NCI-H187 (cell line): ENCODE results near the gene TOPBP1.
"Not testable (repeated sequence)": the region's sequence is repeated elsewhere in the genome, so short reads cannot be mapped to it uniquely, and the experiment has no call there.

Experiments used
- DNase-seq, 2 experiments: peaks; one replicate each; lab custom pipeline; 2025; lab: John Stamatoyannopoulos, UW

Gene TOPBP1

GRCh38 chr3:133661454-133662277, at the start of gene TOPBP1:
Gene TOPBP1 (minus strand): TSS chr3:133661941. CDS start chr3:133661127, 814 bp downstream.
- DNase-seq = peak; percentile 41 to 42

DNA sequence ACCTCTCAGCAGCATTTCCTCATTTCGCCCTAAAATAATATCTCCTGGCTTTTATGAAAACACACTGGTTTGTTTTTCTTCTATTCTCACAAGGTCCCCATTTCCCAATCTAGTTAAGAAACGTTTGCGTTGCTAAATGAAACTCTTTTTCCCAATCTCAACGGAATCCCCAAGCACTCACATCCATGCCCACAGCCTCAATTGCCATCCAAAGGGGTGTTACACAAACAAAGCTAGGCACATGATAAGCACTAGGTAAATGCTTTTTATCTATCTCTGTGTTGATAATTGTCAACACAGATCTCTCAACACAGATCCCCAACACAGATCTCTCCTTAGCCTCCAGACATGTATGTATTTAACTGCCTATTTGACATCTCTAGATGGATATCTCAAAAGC, 49.3 kb upstream of the TOPBP1 start:
- DNase-seq = no peak

GRCh38 chr3:133709139-133709750, 47.5 kb upstream of the TOPBP1 start:
- no peak for DNase-seq

- DNase-seq = no peak
Measured at GRCh38 chr3:133706033-133706432, 44.3 kb upstream of the TOPBP1 start.

GRCh38 chr3:133703915-133704314, 42.2 kb upstream of the TOPBP1 start:
- DNase-seq = no peak

- no peak for DNase-seq
Measured at GRCh38 chr3:133701435-133702358, 40.0 kb upstream of the TOPBP1 start.

GRCh38 chr3:133700351-133700750, 38.6 kb upstream of the TOPBP1 start:
- DNase-seq = no peak

GRCh38 chr3:133699903-133700302, 38.2 kb upstream of the TOPBP1 start:
- no peak for DNase-seq

DNA sequence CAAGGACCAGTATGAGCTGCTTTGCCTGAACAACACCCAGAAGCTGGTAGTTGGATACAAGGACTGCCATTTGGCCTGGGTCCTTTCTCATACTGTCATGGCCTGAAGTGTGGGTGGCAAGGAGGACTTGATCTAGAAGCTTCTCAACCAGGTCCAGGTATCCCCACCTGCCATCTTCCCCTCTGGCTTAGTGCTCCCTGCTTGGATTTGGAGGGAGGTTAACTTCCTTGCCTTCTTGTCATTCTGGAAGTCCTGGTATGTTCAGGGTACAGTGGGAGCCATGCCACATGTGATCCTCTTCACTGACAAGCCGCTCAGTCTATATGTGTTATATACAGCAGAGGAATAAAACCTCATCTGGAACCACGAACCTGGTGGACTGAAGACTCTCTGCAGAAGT, 37.7 kb upstream of the TOPBP1 start:
- DNase-seq = no peak

DNA sequence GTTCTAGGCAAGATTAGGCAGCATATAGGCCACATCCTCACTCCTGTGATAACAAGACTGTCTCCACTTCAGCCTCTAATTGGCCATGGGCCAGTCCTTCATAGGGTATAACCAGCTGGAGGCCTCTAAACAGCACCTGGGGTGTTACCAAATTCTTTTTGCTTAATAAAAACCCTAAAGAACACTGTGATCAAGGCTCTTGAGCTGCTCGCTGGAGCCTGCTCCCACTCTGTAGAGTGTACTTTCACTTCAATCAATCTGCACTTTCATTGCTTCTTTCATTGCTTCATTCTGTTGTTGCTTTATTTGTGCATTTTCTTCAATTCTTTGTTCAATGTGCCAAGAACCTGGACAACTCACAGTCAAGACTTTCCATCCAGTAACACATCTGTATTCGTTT, 36.2 kb upstream of the TOPBP1 start:
- no peak for DNase-seq

DNA sequence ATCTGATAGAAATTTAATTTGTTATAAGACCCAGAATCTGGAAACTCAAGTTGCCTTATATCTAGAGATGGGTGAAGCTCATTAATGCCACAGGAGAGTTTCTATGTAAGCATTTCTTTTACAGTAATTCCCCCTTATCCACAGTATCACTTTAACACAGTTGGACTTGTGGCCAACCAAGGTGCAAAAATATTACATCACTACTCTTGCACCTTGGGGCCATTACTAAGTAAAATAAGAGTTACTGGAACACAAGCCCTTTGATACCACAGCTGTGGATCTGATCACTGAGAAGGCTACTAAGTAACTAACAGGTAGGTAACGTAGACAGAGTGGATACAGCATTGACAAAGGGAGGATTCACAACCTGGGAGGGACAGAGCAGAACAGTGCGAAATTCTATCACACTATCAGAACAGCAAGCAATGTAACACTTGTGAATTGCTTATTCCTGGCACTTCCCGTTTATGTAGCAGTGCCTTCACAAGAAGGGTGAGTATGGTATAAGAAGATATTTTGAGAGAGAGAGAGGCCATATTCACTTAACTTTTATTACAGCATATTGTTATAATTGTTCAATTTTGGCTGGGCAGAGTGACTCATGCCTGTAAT, 33.9 kb upstream of the TOPBP1 start:
- no peak for DNase-seq

DNA sequence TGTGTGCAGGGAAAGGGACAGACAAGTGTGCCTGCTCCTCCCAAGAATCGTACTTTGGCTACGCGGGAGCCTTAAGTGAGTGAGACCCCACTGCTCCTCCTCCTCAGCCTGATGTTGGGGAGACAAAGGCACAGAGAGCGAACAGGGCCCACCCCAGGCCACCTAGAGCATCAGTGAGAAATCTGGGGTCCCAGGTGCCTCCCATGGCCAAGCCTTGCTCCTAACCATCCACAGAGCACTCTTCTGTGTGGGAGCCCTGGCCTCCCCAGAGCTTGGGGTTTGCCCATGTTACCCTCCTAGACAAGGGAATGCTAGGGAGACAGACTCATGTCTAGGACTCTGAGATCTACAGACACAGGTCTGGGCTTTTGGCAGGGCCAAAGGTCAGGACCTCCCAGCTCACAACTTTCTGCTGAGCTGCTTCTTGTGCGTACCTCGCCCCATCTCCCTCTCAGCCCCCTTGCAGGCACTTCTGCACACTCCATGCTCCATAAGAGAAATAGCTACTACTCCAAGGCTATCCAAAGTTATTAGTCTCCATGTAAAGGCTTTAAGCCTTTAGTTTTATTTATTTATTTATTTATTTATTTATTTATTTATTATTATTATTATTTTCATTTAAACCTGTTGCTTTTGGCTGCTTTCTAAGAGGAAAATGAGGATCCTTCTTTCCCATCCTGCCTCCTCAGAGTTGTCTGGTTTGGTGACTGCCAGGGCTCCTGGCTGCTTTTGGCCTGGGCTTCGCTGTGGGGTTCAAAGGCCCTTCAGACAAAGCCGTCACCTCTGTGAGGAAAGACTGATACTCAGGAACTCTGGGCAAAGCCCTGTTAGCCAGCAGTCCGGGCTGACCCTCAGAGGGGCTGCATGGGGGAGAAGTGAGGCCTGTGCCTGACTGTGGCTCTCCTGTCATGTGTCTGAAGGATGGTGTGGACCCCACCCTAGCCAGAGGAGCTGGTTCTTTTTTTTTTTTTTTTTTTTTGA, 32.8 kb upstream of the TOPBP1 start:
- no peak for DNase-seq

DNA sequence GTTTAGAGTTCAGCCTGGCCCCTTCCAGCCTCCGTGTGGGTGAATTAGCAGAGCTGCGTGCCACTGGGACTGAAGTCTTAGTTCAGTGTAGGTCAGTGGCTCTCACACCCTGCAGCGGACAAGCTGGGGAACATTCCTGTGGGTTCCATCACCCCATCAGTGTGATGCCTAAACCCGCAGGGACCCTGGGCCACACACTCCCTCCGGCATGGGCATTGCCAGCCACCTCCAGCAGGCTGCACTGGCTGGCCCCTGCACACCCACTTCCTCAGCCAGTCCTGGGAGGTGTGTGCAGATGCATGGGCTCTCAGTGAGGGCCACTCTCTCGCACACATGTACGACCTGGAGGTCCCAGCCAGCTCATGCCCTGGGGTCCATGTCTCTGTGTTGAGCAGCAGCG, 32.1 kb upstream of the TOPBP1 start:
- DNase-seq = no peak

GRCh38 chr3:133692759-133693158, 31.0 kb upstream of the TOPBP1 start:
- no peak for DNase-seq

DNA sequence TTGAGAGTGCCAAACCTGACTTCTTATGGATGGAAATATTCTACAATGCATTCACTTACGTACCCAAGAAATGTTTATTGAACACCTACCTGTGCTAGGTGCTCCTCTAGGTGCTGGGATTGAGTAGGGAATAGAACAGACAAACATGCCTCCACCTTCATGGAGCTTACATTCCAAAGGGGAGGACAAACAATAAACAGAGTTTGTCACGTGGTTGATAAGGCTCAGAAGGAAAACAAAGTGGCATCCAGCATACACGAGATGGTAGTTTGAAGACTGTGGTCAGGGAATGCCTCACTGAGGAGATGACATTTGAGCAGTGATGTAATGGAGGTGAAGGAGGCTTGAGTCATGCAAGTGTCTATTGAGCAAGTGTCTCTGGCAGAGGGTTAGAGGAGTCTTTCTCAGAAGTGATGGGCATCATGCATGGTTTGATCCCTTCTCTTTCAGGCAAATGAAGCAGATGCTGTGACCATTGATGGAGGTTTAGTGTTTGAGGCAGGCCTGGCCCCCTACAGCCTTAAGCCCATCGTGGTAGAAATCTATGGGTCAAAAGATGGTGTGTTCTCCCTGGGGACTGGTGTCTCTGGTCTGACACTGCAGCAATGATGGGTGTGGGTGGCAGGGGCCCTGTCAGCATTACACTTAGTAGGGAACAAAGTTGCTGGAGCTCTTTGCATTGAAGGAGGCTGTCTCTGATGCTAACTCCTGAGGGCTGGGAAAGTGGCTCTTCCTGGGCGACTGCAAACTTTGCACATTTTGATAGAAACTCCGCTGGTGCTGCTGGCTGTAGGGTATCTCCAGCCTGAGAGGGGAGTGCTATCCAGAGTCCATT, 29.7 kb upstream of the TOPBP1 start:
- DNase-seq = no peak

DNA sequence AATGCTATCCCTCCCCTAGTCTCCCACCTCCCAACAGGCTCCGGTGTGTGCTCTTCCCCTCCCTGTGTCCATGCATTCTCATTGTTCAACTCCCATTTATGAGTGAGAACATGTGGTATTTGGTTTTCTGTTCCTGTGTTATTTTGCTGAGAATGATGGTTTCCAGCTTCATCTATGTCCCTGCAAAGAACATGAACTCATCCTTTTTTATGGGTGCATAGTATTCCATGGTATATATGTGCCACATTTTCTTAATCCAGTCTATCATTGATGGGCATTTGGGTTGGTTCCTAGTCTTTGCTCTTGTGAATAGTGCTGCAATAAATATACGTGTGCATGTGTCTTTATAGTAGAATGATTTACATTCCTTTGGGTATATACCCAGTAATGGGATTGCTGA, 16.3 kb upstream of the TOPBP1 start:
- not testable (repeated sequence) for DNase-seq

DNA sequence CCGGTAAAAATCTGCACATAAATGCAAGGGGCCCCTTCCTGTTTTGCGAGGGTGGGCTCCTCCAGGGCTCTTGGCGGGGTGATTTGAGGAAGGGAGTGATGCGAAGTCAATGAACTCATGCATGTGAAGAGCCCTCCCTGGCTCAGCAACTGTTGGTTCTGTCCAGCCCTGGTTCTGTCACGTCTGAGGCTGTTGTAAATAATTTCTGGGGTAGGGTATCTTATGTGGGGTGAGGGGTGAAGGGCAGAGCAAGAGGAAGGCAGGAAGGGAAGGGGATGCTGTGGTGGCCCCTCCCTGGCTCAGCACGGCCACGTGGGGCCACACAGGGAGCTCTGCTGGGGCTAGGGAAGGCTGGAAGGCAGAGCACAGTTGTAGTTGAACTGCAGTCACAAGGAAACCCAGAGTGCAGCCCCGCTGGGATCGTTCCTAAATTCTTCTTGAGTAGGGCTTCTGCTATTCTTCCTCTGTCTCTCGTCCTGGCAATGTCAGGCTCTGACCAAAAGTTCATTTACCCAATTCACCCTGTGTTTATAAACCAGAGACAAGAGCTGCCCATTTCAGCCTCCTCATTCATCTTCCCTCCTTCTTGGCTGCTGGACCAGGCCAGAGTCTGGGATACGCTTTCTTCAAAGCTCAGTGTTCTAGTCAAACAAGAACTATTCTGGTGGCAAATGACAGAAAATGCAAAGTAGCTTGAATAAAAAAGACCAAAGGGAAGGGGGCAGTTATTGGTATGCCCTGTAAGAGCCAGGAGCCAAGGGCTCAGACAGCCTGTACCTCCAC, 14.8 kb upstream of the TOPBP1 start:
- no peak for DNase-seq

DNA sequence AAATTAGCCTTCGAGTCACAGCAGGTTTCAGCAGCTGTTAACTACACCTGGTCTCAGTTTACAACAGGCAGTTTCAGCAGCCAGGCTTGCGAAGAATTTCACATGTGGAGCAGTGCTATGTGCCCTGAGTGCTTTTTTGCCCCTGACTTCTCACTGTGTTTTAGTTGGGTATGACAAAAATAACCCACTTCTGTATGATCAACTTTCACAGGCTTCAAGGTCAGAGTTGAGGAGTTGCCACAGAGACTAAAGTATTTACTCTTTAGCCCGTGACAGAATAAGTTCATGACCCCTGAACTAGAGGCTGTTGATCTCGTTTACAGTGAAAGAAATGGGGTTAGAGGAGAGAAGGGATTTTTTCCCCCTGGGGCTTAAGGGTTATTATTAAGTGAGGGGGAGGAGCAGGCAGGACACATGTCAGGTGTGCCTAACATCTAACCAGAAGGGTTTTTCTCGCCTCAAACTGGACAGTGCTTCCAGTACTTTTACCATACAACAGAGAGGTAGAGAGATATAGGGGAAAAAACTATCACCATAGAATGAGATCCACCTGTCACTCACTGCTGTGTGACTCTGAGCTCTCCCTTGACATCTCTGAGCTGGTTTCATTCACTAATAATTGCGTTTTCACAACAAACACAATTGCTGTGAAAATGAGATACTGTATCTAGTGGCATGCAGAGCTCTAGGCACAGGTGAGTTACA, 14.0 kb upstream of the TOPBP1 start:
- no peak for DNase-seq
